IPS DF 6.9 (cell line): ENCODE results near the gene TMUB1.

Source experiments
- DNase-seq: peaks from one replicate; pipeline ENCODE4 v3.0.0-alpha.2; 2013; ENCODE audit warnings: low read depth, low spot score
- H3K27ac ChIP-seq: one replicate; pipeline ENCODE4 v1.5.1; 2013; ENCODE audit warnings: low read length, control low read depth
- H3K27me3 ChIP-seq: 2 replicates; pipeline ENCODE4 v1.6.1; 2013; ENCODE audit warnings: mild to moderate bottlenecking, low read length; ENCODE audit not compliant: control insufficient read depth, insufficient read depth
- H3K36me3 ChIP-seq: 2 replicates; pipeline ENCODE4 v1.6.1; 2013; ENCODE audit warnings: low read length; ENCODE audit not compliant: control insufficient read depth, insufficient read depth
- H3K4me1 ChIP-seq: 2 replicates; pipeline ENCODE4 v1.6.1; 2013; ENCODE audit warnings: low read length; ENCODE audit not compliant: control insufficient read depth, insufficient read depth
- H3K4me3 ChIP-seq: 2 replicates; pipeline ENCODE4 v1.5.1; 2013; ENCODE audit warnings: mild to moderate bottlenecking, low read length
- H3K9me3 ChIP-seq: 2 replicates; pipeline ENCODE4 v1.6.1; 2013; ENCODE audit warnings: low read length, inconsistent platforms; ENCODE audit not compliant: control insufficient read depth, insufficient read depth
- WGBS: extraction: QIAGEN DNeasy Blood & Tissue Kit; methylation state at CpG from one replicate; pipeline ENCODE4 v1.1.7; 2013; ENCODE audit warnings: mixed read lengths, missing lambda C conversion rate; ENCODE audit not compliant: insufficient read length, insufficient coverage; 5-methylcytosine and 5-hydroxymethylcytosine counted together

TMUB1 gene

GRCh38 chr7:151082141-151083070, 887 bp downstream of the TMUB1 start:
- WGBS: no CpG with 5 or more reads among the region's 42 CpGs
- H3K36me3 ChIP-seq: no peaks in the 10 kb centered on the region; the same call in 1 of the 2 replicates
- peaks cover 8% of the 10 kb centered on the region for H3K4me1 ChIP-seq
- H3K9me3 ChIP-seq: no peaks in the 10 kb centered on the region
- no peaks in the 10 kb centered on the region for H3K27me3 ChIP-seq
- DNase-seq: no peak
- H3K27ac ChIP-seq: no peak overlapping the region
- peak overlapping the region; percentile 61 for H3K4me3 ChIP-seq

DNA sequence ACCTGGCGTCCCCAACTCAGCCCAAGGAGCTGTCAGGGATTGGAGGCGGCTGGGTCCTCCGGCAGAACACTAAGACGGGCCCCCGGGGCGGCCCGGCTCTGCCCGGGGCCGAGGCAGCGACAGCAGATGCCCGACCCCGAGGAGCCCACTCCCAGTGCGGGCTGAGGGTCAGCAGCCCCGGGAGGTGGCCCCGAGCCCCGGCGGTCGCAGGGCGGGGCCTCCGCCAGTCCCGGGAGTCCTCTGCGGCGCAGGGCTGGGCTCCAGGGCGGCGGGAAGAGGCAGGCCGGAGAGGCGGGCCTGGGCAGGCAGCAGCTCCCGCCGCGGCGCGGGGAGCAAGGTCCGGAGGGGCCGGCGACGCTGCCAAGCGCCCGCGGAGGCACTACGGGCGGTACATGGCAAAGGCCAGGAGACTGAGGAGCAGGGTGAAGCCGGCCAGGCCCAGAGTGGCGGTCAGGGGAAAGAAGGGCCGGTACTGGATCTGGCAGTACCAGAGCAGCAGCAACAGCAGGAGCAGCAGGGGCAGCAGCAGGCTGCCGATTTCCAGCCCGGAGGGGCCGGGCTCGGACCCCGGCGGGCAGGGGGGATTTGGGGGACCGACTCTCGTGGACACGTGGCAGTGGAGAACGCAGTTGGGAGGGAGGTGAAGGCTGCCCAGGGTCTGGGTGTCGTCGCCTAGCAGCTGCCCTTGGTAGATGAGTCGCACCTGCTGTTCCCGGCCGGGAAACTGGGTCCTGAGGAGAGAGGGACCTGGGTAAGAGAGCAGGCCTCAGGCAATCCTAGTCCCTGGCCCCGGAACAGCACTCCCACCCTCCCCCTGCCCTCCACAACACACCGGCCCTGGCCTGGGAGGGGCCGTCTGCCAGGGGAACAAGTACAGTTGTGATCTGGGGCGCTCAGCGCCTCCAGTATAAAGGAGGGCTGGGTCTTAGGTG, 1.9 kb downstream of the TMUB1 start:
- Histone ChIP-seq H3K27ac (no peak overlapping the region), H3K9me3 (no peaks in the 10 kb centered on the region), H3K4me1 (peaks cover 9% of the 10 kb centered on the region), H3K36me3 (no peaks in the 10 kb centered on the region; the same call in 1 of the 2 replicates), H3K4me3 (no peak overlapping the region; the same call in 1 of the 2 replicates), H3K27me3 (no peaks in the 10 kb centered on the region)
- DNase-seq: no peak
- WGBS: no CpG with 5 or more reads among the region's 64 CpGs

DNA sequence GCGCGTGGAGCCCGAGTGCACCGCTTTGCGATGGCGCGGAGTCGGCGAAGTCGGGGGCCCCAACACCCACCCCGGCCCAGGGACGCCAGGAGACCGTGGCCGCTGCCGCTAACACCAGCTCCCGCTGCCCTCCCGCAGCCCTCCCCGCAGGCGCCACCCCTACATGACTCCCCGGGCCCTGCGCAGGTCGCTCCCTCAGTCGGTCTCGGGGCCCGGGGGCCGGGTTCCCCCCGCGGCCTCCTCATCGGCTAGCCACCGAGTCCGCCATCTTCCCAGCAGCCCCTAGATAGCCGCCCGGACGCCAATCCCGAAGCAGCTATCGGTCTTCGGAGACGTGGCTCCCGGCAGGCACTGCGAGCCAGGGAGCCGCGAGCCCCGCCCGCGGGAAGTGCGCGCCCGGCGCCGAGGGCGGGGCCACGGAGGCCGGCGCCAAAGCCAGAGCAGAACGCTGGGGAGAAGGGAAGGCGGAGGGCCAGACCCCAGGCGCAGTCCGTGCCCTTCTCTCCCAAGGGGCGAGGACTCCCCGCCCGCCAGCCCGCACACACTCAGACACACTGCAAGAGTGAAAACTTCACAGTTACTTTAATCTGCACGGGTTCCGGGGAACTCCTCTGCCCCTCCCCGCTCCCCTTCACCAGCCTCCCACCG, 2.6 kb downstream of the TMUB1 start, which contains the start of gene FASTK:
Gene FASTK (minus strand): TSS at position 288 of the 648 bp plus-strand sequence. CDS start 43 bp downstream, at position 245.
- H3K36me3 ChIP-seq: peaks cover 5% of the 10 kb centered on the region

DNA sequence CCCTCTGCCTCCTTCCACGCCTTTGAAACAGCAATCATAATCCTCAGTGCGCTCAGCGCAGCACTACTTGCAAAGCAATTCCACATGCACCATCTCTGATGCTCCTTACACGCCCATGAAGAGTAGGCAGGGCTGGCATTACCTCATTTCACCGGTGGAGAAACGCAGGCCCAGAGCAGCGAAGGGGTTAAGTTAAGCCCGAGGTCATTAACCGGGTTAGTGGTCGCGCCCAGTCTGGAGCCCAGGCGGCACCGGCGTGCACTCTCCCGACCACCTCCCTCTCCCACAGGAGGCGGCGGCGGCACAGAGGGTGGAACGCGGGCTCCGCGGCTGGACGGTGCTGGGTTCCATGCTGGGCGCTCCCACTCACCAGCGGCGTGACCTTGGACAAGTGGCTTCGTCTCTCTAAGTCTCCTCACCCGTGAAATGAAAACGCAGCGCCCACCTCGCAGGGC, 3.2 kb downstream of the TMUB1 start:
- peaks cover 8% of the 10 kb centered on the region for H3K36me3 ChIP-seq
- H3K9me3 ChIP-seq: no peaks in the 10 kb centered on the region
- no CpG with 5 or more reads among the region's 31 CpGs for WGBS
- no peak for DNase-seq
- H3K4me3 ChIP-seq: peak overlapping the region; percentile 71
- H3K4me1 ChIP-seq: peaks cover 6% of the 10 kb centered on the region
- H3K27ac ChIP-seq: no peak overlapping the region
- no peaks in the 10 kb centered on the region for H3K27me3 ChIP-seq

More for the DNA sequence above, 2.6 kb downstream of the TMUB1 start, which contains the start of gene FASTK:
- H3K27ac ChIP-seq: no peak within 1 kb of the TSS
- H3K4me1 ChIP-seq: peaks cover 9% of the 10 kb centered on the region
- no CpG with 5 or more reads among the region's 66 CpGs for whole genome bisulfite sequencing
- H3K4me3 ChIP-seq: peak within 1 kb of the TSS; percentile 71
- no peaks in the 10 kb centered on the region for H3K27me3 ChIP-seq
- H3K9me3 ChIP-seq: no peaks in the 10 kb centered on the region
- DNase-seq: no peak

DNA sequence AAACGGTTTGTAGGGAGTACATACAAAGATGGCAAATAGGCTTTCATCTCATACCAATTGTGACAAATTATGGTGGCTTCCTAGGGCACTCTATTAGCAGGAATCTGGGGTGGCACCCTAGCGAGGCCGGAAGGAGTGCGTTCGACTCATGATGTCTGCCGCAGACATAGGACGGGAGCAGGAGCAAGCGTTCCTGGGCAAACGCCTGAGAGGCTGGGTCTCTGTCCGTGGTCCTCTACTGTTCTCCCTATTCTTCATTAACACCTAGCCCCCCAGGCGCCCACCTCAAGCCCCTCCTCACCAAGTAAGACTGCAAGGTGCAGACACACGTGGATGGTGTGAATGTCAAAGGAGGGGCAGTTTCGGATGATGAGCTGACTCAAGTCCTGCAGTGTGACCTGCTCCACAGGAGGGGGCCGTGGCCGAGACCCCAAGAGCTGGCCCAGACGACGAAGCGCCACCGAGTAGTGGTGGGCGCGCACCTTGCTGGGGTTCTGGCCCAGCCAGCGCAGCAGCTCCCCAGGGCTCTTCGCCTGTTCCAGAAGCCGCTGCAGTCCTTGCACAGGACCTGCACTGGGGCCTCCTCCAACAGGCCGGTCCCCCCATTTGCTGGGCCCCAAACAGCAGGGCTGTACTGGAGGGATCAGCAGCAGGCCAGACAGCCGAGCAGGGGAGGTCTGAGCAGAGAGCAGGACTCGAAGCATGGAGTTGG, 3.9 kb downstream of the TMUB1 start:
- Histone ChIP-seq H3K36me3 (peaks cover 13% of the 10 kb centered on the region), H3K9me3 (no peaks in the 10 kb centered on the region), H3K27me3 (no peaks in the 10 kb centered on the region), H3K4me1 (peaks cover 6% of the 10 kb centered on the region), H3K4me3 (peak overlapping the region; percentile 71; the same call in 1 of the 2 replicates), H3K27ac (no peak overlapping the region)
- no peak for DNase-seq
- WGBS: no CpG with 5 or more reads among the region's 27 CpGs

DNA sequence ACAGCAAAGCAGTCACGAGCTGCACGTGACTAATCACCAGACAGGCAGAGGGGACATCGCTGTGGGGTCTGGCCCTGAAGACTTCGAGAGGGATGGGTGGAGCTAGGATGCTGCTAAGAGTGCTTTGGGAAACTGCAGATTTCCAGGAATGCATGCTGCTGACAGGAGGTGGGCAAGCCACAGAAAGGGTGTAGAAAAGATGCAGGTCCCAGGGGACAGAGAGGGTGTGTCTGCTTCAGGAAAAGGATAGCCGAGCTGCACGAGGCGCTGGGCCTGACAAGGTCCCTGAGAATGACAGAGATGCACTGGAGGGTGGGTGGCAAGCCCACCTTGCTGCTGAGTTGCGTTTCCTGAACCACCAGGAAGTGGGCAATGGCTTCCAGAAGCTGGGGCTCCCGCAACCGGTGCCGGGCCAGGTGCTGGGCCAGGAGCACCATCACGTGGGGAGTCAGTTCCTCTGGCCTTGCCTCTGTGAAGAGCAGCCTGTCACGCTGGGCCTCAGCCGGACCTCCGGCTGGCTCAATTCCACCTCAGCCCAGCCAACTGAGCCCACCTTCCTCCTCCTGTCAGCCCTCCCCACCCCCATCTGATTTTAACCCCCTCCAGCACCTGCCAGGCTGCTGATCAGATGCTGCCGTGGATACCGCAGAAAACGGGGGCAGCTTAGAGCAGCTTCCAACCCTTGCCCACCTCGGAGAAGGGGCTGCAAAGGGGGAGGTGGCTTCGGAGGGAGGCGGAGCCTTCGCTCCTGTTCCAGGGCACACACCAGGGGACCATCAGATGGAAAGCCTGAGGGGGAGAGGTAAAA, 4.9 kb downstream of the TMUB1 start:
- no CpG with 5 or more reads among the region's 22 CpGs for WGBS
- no peaks in the 10 kb centered on the region for H3K9me3 ChIP-seq
- no peaks in the 10 kb centered on the region for H3K27me3 ChIP-seq
- H3K4me1 ChIP-seq: peaks cover 6% of the 10 kb centered on the region
- peaks cover 21% of the 10 kb centered on the region for H3K36me3 ChIP-seq
- H3K4me3 ChIP-seq: no peak overlapping the region
- H3K27ac ChIP-seq: no peak overlapping the region
- DNase-seq: no peak

- H3K4me3 ChIP-seq: no peak overlapping the region
- no peaks in the 10 kb centered on the region for H3K9me3 ChIP-seq
- H3K27ac ChIP-seq: no peak overlapping the region
- peaks cover 6% of the 10 kb centered on the region for H3K4me1 ChIP-seq
- peaks cover 21% of the 10 kb centered on the region for H3K36me3 ChIP-seq
- H3K27me3 ChIP-seq: no peaks in the 10 kb centered on the region
- no CpG with 5 or more reads among the region's 10 CpGs for WGBS
- no peak for DNase-seq
Observed at GRCh38 chr7:151077705-151078232, 5.5 kb downstream of the TMUB1 start.

GRCh38 chr7:151076863-151077704, 6.2 kb downstream of the TMUB1 start:
- H3K9me3 ChIP-seq: no peaks in the 10 kb centered on the region
- H3K4me3 ChIP-seq: no peak overlapping the region
- no CpG with 5 or more reads among the region's 33 CpGs for WGBS
- no peak for DNase-seq
- peaks cover 4% of the 10 kb centered on the region; the same call in 1 of the 2 replicates for H3K4me1 ChIP-seq
- H3K36me3 ChIP-seq: peaks cover 21% of the 10 kb centered on the region
- no peak overlapping the region for H3K27ac ChIP-seq
- no peaks in the 10 kb centered on the region for H3K27me3 ChIP-seq
